T-helper 9 cell (primary cell): ENCODE measurements around the gene USP54.
"Not testable (repeated sequence)": the region's sequence is repeated elsewhere in the genome, so short reads cannot be mapped to it uniquely, and the experiment has no call there.

Experiments used
- DNase-seq: peaks from one replicate; pipeline ENCODE4 v3.0.0-alpha.2; 2020

The USP54 gene

DNA sequence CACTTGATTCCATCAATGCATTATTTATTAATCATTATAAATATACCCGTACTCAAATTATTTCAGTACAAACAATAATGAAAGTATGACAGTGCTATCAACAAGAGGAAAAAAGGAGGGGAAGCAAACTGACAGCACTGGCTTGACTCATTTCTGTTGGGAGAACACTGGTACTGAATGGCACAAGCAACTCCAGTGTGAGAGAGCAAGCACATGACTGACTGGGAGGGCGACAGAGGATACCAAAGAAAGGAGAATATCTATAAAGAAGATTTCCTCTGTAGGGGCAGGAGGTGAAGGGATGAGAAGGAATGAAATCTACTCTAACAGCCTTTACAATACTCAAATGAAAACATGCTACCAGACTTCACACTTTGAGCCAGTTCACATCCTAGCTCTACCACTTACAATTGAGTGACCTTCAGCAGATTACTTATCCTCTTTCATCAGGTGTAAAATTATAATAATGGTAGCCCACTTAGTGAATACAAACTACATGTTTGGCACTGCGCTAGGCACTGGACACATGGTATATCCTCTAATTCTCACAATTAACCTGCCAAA, 1.5 kb downstream of the USP54 start:
- DNase-seq, result no peak

DNA sequence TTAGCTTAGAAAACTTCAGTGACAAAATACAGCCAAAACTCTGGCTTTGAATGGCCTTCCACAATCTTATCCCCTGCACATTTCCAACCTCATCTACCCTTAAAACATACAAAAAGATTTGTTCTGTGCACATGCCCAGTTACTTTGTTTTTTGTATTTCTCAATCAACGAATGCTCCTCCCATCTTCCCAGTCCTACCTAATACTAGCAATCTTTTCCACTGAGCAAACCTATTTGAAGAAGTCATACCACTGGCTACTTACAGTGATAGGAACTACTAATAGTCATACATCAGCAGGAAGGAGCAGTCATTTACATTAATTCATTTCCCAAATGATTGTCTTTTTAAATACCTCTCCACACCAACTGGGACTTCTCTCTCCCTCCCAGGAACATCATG, 2.5 kb downstream of the USP54 start:
- DNase-seq, result no peak

DNA sequence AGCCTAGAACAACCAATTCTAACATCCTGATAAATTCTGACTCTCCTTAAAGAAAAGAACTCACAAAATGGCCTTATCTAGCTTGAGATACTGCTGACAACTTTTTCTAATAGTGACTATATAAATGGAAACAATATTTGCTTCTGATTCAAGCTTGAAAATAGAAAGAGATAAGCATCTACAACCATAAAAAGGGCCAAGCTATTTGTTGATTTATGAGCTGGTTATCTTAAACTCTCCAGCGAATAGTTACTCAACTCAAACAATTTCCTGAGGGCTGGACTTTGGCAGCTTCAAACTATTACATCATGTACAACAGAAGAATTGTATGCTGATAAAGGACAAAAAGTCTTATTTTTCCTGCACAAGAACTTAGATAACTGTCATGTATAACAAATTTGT, 4.6 kb downstream of the USP54 start:
- no peak for DNase-seq

DNA sequence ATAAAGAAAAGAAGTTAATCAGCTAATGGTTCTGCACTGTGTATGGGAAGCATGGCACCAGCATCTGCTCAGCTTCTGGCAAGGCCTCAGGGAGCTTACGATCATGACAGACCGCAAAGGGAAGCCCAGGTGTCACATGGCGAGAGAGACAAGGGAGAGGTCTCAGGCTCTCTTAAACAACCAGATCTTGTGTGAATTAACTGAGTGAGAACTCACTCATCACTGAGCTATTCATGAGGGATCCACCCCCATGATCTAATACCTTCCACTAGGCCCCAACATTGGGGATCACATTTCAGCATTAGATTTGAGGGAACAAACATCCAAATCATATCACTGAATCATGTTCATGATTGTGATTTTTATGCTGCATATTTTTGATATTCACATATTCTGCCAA, 5.8 kb downstream of the USP54 start:
- no peak for DNase-seq

DNA sequence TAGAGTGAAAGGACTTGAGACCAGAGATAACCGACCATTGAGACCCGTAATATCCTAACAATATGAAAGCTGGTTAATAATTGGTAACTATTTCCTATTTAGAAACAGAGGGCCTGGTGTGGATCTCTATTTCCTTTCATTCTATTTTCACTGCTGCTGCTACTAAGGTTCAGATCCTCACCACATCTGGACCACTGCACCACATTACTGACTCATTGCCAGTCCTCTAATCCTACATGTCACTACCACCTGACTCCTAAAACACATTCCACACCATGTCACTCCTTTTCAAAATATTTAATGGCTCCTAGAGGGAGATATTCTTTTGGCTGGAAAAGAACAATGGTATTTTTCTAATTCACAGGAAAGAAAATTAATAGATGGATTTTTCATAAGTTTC, 6.4 kb downstream of the USP54 start:
- DNase-seq, result no peak

DNA sequence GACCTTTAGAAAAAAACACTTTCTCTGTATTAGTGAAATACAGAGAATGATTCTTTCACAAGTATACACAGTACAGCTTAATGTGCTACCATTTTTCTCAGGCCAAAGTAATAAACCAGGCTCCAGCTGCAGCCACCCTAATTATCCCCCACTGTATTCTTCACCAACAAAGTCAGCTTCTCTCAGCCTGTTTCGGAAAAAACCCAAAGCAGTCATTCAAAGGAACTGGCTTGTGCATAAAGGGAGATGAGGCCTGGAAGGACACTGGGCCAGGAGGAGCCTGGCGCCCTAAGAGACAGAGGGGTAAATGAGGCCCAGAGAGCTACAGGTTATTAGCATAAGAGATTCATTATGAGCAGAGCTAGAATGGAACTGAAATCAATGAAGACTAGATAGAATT, 9.2 kb downstream of the USP54 start:
- no peak for DNase-seq

DNA sequence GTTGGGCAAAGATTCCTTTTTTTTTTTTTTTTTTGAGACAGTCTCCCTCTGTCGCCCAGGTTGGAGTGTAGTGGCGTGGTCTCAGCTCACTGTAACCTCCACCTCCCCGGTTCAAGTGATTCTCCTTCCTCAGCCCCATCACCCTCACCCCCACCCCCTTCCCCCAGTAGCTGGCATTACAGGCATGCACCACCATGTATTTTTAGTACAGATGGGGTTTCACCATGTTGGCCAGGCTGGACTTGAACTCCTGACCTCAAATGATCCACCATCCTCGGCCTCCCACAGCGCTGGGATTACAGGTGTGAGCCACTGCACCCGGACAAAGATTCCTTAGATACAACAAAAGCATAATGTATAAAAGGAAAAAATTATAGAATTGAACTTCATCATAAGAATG, 12.2 kb downstream of the USP54 start:
- not testable (repeated sequence) for DNase-seq

DNA sequence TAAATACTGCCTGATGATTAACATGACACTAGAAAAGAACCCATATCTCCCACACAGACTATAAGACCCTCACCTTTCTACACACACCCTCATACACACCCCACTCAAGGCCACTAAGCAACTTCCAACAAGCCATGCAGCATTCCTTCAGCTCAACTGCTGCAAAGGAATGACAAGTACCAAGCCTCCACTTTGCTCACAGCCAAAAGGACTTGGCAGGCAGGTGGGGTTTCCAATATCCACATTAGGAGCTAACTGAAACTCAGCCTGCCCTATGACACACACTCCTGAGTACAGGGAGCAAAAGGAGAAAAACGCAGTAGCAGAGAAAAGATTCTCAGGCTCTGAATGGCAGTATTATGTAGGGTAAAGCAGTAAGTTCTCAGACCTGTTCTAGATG, 13.4 kb downstream of the USP54 start:
- DNase-seq, result no peak

DNA sequence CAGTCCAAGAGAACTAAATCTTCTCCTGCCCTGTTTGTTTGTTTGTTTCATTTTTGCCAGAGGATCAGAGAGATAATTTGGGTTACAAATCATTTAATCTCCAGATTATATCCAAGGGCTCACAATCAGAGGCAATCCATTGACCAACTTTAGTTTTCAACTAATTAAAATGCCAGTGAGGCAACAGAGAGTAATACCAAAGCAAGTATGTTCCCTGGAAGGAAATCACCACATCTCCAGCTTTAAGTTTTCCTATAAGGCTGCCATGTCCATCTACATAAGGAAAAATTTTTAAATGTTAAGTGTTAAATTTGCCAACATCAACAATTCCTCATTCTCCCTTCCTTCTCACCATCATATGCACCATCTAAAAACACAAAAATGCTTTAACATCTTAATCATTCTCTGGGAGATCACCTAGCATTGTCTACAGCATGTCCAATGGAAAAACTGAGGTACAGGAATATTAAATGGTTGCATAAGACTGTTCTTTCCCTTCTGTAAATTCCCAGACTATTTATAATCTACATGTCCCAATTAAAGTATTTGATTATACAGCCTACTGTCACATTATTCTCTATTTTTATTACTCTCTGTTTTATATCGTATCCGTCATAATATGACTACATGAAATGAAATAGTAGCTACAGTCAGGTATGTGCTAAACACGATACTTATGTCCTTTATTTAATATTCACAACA, 14.1 kb downstream of the USP54 start:
- no peak for DNase-seq

DNA sequence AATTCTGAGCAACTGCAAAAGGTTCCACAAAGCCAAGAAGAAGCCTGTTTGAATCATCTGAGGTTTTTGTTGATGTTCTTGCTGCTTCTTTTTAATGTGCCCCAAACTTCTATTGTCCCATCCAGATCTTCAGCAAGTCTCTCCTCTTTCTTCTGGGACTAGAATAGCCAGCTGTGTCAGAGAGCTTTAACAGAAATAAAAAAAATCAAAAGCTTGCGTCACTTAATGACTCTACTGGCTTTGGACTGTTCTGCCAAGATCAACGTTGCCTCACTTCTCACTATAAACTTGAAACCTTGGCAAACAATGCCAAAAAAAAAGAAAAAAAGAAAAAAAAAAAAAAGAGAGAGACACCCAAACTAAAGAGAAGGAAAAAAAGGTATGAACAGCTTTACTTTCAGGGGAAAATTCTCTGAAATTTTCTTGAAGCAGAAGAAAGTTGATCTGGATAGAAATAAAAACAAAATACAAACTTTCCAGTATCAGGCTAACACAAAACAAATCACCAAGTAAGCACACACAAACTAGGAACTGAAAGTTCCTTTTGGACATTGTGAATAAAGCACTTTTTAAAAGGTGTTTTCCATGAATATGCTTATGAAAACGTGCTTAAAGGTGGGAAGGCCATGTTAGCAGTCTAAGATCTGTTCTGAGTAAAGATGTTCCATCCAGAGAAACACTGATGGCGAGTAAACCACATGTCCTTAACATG, 14.8 kb downstream of the USP54 start:
- DNase-seq, result no peak

DNA sequence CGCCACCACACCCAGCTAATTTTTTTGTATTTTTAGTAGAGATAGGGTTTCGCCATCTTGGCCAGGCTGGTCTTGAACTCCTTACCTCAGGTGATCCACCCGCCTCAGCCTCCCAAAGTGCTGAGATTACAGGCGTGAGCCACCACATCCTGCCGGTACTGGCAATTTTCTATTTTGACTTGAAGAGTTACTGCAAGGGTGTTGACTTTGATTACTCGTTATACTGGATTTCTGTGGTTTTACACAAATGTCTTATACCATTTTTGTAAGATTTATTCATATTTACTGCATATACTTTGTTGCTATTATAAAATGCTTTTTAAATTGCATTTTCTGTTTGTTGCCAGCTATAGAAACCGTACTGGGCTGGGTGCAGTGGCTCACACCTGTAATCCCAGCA, 24.1 kb downstream of the USP54 start:
- not testable (repeated sequence) for DNase-seq

DNA sequence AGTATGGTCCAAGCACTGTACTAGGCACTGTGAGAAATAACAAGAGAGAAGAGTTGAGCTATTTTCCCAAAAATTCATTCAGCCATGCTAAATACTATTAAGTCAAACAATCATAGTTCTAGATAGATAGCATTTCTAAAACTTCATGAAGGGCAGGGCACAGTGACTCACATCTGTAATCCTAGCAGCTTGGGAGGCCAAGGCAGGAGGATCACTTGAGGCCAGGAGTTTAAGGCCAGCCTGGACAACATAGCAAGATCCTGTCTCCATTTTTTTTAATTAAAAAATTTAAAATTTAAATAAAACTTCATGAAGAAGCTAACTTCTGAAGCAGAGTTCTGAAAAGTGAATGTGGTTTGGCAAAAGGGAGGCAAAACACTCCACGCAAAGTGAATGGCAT, 29.9 kb downstream of the USP54 start:
- DNase-seq, result no peak

DNA sequence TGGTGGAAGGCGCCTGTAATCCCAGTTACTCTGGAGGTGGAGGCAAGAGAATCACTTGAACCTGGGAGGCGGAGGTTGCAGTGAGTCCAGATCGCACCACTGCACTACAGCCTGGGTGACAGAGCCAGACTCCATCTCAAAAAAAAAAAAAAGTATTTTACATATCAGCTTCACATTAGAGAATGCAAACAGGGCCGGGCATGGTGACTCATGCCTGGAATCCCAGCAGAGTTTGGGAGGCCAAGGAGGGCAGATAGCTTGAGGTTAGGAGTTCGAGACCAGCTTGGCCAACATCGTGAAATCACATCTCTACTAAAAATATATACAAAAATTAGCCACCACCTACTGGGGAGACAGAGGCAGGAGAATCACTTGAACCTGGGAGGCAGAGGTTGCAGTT, 31.6 kb downstream of the USP54 start:
- DNase-seq, result no peak

DNA sequence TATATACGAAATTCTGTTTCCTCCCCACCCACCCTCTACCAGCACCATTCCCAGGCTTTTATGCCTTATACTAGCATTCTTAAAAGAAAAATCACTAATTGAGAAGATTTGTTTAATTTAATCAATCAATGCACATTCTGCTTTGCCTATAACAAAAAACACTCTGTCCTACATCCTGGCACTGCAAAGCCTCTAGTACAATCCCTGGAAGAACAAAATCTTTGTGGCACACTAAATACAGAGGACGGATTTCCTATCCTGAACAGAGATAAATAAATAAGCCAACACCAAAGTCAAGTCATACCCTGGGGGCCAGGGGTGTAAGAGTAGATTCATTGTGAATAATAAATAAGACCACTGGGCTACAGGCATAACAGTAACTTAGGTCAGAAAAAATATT, 34.3 kb downstream of the USP54 start:
- no peak for DNase-seq

DNA sequence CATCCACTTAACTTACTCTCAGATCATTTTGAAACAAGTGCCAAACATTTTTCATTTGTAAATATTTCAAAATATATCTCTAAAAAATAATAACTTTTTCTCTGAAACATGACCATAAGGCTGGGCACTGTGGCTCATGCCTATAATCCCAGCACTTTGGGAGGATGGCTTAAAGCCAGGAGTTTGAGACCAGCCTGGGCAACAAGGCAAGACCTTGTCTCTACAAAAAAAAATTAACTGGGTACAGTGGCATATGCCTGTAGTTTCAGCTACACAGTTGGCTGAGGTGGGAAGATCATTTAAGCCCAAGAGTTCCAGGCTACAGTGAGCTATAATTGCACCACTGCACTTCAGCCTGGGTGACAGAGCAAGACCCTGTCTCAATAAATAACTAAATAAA, 36.4 kb downstream of the USP54 start:
- no peak for DNase-seq

DNA sequence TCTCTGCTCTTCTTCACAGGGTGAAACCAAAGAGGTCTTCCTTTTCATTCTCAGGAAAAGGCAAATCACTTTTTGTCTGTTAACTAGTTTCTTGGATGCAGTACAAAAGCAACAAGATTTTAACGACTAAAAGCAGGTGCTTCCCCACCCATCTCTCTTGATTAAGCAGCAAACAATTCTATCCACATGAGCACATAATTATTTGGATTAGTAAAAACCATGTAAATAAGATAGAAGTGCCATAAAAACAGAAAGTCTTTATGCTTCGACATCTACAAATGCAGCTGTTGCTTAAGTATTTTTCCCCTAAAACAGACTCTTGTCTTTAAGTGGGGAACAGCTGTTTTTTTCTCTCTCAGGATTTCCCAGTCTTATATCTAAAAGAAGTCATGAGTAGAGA, 37.4 kb downstream of the USP54 start:
- no peak for DNase-seq

DNA sequence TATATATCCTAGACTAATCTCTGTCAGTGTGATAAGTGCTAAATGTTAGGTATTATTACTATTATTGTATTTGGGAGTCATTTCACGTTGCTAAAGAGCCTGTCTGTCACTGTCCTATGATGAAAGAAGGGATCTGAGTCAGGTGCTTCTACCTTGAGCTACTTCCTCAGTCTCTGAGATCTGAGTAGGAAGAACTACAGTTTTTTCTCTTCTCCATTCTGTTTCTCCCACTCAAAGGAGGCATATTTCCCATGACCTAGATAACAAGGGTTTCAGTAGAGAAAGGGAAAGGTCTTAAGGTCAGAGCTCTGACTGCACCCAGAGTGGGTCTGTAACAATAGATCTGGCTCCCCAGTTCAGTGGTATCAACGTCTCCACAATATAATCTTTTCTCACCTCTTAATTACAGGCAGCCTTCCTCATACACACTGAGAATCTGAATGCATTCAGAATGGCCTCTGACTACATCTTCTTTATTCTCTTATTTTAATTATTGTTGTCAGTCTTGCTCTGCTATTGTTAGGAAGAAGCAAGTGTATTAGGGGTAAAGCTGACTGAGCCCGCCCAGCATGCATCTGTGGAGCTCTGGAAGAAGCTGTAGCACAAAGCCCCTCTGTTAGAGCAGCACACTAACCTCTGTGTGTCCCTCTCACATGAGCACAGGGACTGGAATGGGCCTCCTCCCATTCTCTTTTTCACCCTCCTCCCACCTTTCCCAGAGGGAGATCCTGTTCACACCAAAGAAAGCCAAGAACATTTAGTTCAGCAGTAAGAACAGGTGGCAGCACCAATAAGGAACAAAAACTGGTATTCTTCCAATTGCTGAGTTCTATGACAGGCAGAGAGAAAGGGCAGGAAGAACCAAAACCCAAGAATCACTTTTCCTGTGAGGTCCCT, 38.1 kb downstream of the USP54 start:
- no peak for DNase-seq

DNA sequence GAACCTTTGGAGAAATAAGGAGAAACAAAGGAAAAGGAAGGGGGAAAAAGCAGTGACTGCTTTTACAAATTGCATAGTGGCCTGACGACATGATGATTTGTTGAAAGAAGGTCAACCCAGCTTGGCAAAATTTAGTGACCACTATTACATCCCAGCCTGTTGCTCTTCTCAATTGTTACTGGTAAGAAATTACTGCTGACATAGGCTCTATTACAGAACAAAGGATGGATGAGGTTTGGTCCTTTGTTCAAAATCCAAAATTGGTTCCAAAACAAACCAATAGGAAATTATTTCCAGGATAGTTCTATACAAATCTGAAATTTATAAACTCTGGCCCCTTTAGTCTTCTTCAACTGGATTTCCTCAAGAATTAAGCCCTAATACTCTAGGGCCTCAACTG, 39.6 kb downstream of the USP54 start:
- no peak for DNase-seq

DNA sequence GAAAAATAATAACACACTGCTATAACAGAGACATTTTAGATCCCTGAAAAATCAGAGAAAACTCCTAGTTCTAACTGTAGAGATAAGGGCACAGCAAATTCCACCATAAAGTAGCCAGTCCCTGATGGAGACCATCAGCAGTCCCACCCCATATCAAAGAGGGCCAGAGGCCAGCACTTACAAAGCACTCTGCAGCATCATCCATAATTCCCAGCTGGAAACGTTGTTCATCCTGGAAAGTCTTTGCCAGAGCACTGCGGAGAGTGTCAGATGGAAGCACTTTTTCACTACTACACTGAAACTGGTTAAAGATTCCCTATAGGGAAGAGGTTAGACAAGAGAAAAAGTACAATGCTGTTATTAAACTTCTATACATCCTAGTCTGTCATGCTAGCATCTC, 45.8 kb downstream of the USP54 start:
- no peak for DNase-seq

DNA sequence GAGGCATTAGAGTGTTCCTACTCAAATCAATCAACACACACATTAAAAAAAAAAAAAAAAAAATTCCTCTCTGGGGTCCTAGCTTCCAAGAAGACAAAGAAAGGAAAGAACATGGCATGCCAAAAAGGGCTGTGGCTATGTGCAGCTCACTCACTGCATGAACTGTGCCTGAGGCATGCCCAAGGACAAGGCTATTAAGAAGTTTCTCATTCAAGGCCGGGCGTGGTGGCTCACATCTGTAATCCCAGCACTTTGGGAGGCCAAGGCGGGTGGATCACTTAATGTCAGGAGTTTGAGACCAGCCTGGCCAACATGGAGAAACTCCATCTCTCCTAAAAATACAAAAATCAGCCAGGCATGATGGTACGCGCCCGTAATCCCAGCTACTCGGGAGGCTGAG, 53.4 kb downstream of the USP54 start:
- DNase-seq, result no peak

DNA sequence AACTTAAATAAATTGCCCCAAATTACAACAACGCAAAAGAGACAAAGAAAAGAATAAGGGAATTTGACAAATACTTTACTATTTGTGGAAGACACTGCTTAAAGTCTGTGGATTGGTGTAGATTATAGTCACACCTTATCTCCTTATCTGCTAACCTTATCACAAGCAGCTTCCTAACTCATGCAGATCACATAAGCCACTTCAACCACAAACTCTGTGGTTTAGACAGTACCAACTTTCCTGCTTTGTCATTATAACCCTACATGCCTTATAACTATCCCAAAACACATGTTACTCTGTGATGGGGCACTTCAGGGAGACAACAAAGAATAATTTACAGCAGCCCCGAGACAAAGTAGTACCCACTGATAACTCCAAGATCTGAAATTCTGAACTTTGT, 53.9 kb downstream of the USP54 start:
- DNase-seq, result no peak

DNA sequence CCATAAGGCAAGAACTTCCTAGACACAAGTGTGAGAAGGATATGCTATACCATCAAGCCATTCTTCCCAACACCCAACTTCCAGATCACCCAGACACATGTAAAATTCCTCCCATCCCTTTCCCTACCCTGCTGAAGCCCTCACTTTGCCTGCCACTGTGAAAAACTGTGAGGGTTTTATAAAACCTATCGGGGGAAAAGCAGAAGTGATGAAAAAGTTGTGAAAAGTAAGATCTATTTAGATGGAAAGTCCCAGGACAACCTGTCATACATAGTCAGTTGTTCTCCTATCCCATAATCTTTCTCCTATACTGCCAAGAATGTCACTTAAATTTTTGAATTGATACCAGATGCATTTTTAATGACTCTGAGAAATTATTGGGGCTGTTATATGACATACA, 56.3 kb downstream of the USP54 start:
- DNase-seq, result no peak

DNA sequence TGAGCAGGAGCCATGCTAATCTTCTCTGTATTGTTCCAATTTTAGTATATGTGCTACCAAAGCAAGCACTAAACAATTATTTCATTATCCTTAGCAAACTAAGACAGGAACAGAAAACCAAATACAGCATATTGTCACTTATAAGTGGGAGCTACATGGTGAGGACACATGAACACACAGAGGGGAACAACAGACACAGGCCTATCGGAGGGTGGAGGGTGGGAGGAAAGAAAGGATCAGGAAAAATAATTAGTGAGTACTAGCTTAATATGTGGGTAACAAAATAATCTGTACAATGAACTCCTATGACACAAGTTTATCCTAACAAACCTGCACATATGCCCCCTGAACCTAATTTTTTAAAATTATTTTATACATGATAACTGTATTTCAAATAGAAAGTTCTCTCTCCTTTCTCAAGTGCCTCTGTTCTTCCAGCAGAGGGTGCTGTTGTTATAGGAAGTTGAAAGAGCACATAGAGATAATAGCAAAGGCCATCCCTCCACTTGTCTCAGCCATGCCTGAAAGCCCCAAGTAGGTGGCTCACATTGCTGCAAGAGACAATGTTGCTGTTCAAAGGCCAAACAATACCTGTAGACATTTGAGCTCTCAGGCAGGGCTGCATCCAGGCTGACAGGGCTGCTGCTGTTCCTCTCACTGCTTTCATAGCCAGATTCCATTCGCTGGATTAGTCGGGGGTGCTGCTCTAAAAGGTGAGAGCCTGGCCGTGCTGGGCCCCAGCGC, 61.9 kb downstream of the USP54 start:
- DNase-seq, result peak; percentile 20
